SK-N-SH (cell line): Measurements from ENCODE around the gene TYSND1. TPM values are rescaled to one million over a fixed set of nuclear protein-coding genes. Genes with fewer than 3 reads are reported as not detected.
"Not testable (repeated sequence)": the region's sequence is repeated elsewhere in the genome, so short reads cannot be mapped to it uniquely, and the experiment has no call there.

Experiments
- CTCF ChIA-PET: fragments of 300-600, 350-600 bp; formaldehyde crosslinking; extraction: SDS; loops from one replicate; lab custom pipeline; 2021; lab: Yijun Ruan, JAX
- POLR2A ChIA-PET: fragments of 350-600 bp; sonication (Branson Sonifier 250); formaldehyde crosslinking; extraction: SDS; loops from one replicate; lab custom pipeline; 2020; ENCODE audit warnings: antibody characterized with exemption, inconsistent platforms; lab: Yijun Ruan, JAX
- DNase-seq: peaks from one replicate; pipeline ENCODE4 v3.0.0; 2012
- H2AFZ ChIP-seq: fragments of 200-600 bp; sonication (generic); 2 replicates; pipeline ENCODE4 v1.8.1; 2016; ENCODE audit warnings: antibody characterized with exemption, mild to moderate bottlenecking, low read depth
- H3F3A ChIP-seq: fragments of 200-600 bp; sonication (generic); replicated peaks from 2 replicates; pipeline ENCODE3; 2016; ENCODE audit warnings: antibody characterized with exemption, mild to moderate bottlenecking; ENCODE audit not compliant: insufficient read depth
- H3K27ac ChIP-seq, 2 experiments: fragments of 200-500 bp in 1 of 2; fragments of 200-600 bp in 1 of 2; sonication (Bioruptor generic) in 1 of 2; sonication (generic), shearing (Covaris generic) in 1 of 2; 2 replicates each; pipeline versions ENCODE4 v1.5.1 to v1.6.1; 2014 to 2016; ENCODE audit warnings: low read depth in 2 of 2, inconsistent platforms in 1 of 2, low read length in 1 of 2, mild to moderate bottlenecking in 1 of 2, mixed read lengths in 1 of 2
- H3K27me3 ChIP-seq: fragments of 200-600 bp; sonication (generic), shearing (Covaris generic); 2 replicates; pipeline ENCODE4 v1.6.1; 2016; ENCODE audit warnings: mixed run types; ENCODE audit not compliant: insufficient read depth
- H3K36me3 ChIP-seq, 2 experiments: fragments of 200-500 bp in 1 of 2; fragments of 200-600 bp in 1 of 2; sonication (Bioruptor generic) in 1 of 2; sonication (generic) in 1 of 2; replicated peaks in 1 of 2; 2 replicates each; pipeline versions ENCODE3 to v1.5.1; 2014 to 2016; ENCODE audit warnings: low read length in 1 of 2, mild to moderate bottlenecking in 1 of 2; ENCODE audit not compliant: insufficient read depth in 2 of 2, control insufficient read depth in 1 of 2
- H3K4me1 ChIP-seq, 2 experiments: fragments of 200-500 bp in 1 of 2; fragments of 200-600 bp in 1 of 2; sonication (Bioruptor generic) in 1 of 2; sonication (generic), shearing (Covaris generic) in 1 of 2; 2 replicates each; pipeline versions ENCODE4 v1.5.1 to v1.6.1; 2014 to 2016; ENCODE audit warnings: low read depth in 1 of 2, low read length in 1 of 2, mixed run types in 1 of 2; ENCODE audit not compliant: insufficient read depth in 2 of 2, control insufficient read depth in 1 of 2
- H3K4me2 ChIP-seq: fragments of 200-600 bp; sonication (generic), shearing (Covaris generic); 2 replicates; pipeline ENCODE4 v1.6.1; 2017; ENCODE audit warnings: mixed run types
- H3K4me3 ChIP-seq, 2 experiments: fragments of 200-500 bp in 1 of 2; fragments of 200-600 bp in 1 of 2; sonication (Bioruptor generic) in 1 of 2; sonication (generic), shearing (Covaris generic) in 1 of 2; 2 replicates each; pipeline versions ENCODE4 v1.5.1 to v1.8.1; 2014 to 2016; ENCODE audit warnings: low read depth in 2 of 2, inconsistent platforms in 1 of 2, low read length in 1 of 2, mild to moderate bottlenecking in 1 of 2, mixed read lengths in 1 of 2, moderate library complexity in 1 of 2
- H3K79me2 ChIP-seq: fragments of 200-600 bp; sonication (generic); 2 replicates; pipeline ENCODE4 v1.8.1; 2017; ENCODE audit warnings: mild to moderate bottlenecking; ENCODE audit not compliant: insufficient read depth
- H3K9ac ChIP-seq: fragments of 200-600 bp; sonication (generic); 2 replicates; pipeline ENCODE4 v1.6.1; 2017; ENCODE audit warnings: mixed run types
- H3K9me2 ChIP-seq: fragments of 200-600 bp; sonication (generic); 2 replicates; pipeline ENCODE4 v1.6.1; 2017; ENCODE audit warnings: mixed run types
- H3K9me3 ChIP-seq: fragments of 200-600 bp; sonication (generic); 2 replicates; pipeline ENCODE4 v1.6.1; 2017; ENCODE audit warnings: mixed run types, mild to moderate bottlenecking, moderate library complexity
- H4K20me1 ChIP-seq: fragments of 200-600 bp; sonication (generic); 2 replicates; pipeline ENCODE4 v1.6.1; 2017; ENCODE audit warnings: mild to moderate bottlenecking, mixed run types; ENCODE audit not compliant: insufficient read depth
- CHD2 ChIP-seq: fragments of 150-350 bp; IDR thresholded peaks from 2 replicates; pipeline ENCODE4 v1.6.1; 2018; ENCODE audit warnings: low read length; ENCODE audit not compliant: partially characterized antibody
- ELF1 ChIP-seq: IDR thresholded peaks from 2 replicates; pipeline ENCODE4 v1.4.0; 2012
- EZH2phosphoT487 ChIP-seq: fragments of 200-600 bp; sonication (generic); IDR thresholded peaks from 2 replicates; pipeline ENCODE4 v1.6.1; 2017; ENCODE audit warnings: low read depth, mixed run types, mild to moderate bottlenecking, antibody characterized with exemption, moderate library complexity, borderline replicate concordance
- FOSL2 ChIP-seq: IDR thresholded peaks from 2 replicates; pipeline ENCODE4 v1.4.0; 2012; ENCODE audit warnings: low read depth, mild to moderate bottlenecking, moderate library complexity, borderline replicate concordance
- FOXM1 ChIP-seq: IDR thresholded peaks from 2 replicates; pipeline ENCODE4 v1.4.0; 2012; ENCODE audit warnings: low read depth, mild to moderate bottlenecking
- GABPA ChIP-seq: IDR thresholded peaks from 2 replicates; pipeline ENCODE4 v1.4.0; 2012; ENCODE audit warnings: low read depth, mild to moderate bottlenecking
- MEF2A ChIP-seq: IDR thresholded peaks from 2 replicates; pipeline ENCODE4 v1.4.0; 2012; ENCODE audit warnings: low read depth, borderline replicate concordance
- MXI1 ChIP-seq: IDR thresholded peaks from 2 replicates; pipeline ENCODE4 v1.6.1; 2012; ENCODE audit warnings: mild to moderate bottlenecking, low read depth, low read length, improper control_type of control experiment
- NFIC ChIP-seq: IDR thresholded peaks from 2 replicates; pipeline ENCODE4 v1.4.0; 2012; ENCODE audit warnings: borderline replicate concordance
- NRF1 ChIP-seq: IDR thresholded peaks from 2 replicates; pipeline ENCODE4 v1.6.1; 2012; ENCODE audit warnings: low read depth, mild to moderate bottlenecking, low read length
- RAD21 ChIP-seq: IDR thresholded peaks from 2 replicates; pipeline ENCODE4 v1.6.1; 2012; ENCODE audit warnings: mild to moderate bottlenecking, low read length
- REST ChIP-seq: IDR thresholded peaks from 2 replicates; pipeline ENCODE4 v1.6.1; 2012; ENCODE audit warnings: mild to moderate bottlenecking, low read depth, low read length, moderate library complexity
- SIN3A ChIP-seq: IDR thresholded peaks from 2 replicates; pipeline ENCODE4 v1.6.1; 2012; ENCODE audit warnings: low read depth, mild to moderate bottlenecking, low read length, moderate library complexity, borderline replicate concordance
- SMC3 ChIP-seq: IDR thresholded peaks from 2 replicates; pipeline ENCODE4 v1.6.1; 2012; ENCODE audit warnings: low read depth, low read length, improper control_type of control experiment
- TCF12 ChIP-seq: IDR thresholded peaks from 2 replicates; pipeline ENCODE4 v1.4.0; 2012
- USF1 ChIP-seq: IDR thresholded peaks from 2 replicates; pipeline ENCODE4 v1.4.0; 2012; ENCODE audit warnings: low read depth, borderline replicate concordance
- YY1 ChIP-seq: IDR thresholded peaks from 2 replicates; pipeline ENCODE4 v1.4.0; 2012; ENCODE audit warnings: low read depth, mild to moderate bottlenecking
- WGBS: methylation state at CpG from one replicate; pipeline ENCODE4 v1.1.6; 2017; ENCODE audit warnings: low lambda C conversion rate; 5-methylcytosine and 5-hydroxymethylcytosine counted together
- polyA plus RNA-seq, 3 experiments: library from polyadenylated mRNA; depleted of rRNA; stranded (reverse); fragments of >200 nt; gene quantifications; 2 replicates each; pipeline ENCODE4 v1.2.3, GENCODE V29; 2012
- TF ChIP-seq, protein P1 (sequence below): fragments of 150-350 bp; IDR thresholded peaks from 2 replicates; pipeline ENCODE4 v1.6.1; 2016; ENCODE audit warnings: mild to moderate bottlenecking, low read depth, low read length
- TF ChIP-seq, protein P2 (sequence below): IDR thresholded peaks from 2 replicates; pipeline ENCODE4 v1.4.0; 2012; ENCODE audit warnings: low read depth, borderline replicate concordance

TYSND1 gene
- polyA plus RNA-seq, 1 of the 3 experiments (the other 2 are of a cell fraction), result 7.4 TPM

DNA sequence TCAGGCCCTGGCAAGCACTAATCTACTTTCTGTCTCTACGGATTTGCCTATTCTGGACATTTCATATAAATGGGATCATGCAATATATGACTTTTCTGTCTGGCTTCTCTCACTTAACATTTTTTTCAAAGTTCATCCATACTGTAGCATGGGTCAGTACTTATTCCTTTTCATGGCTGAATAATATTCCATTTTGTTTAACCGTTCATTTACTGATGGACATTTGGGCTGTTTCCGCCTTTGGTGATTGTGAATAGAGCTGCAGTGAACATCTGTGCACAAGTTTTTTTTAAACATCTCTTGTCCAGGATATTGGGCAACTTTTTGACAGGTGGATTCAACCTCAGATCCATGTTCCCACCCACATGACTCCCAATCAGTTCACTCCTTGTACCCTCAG lies 44.8 kb downstream of the TYSND1 start (continued):
- TF ChIP-seq REST, result no peak
- TF ChIP-seq SMC3, result no peak
- no peak for TF ChIP-seq MEF2A
- no peak for TF ChIP-seq FOSL2
- TF ChIP-seq USF1, result no peak
- no peak for TF ChIP-seq MXI1
- TF ChIP-seq YY1, result no peak
- TF ChIP-seq NRF1, result no peak
- TF ChIP-seq NFIC, result no peak

GRCh38 chr10:70101068-70101562 lies 45.4 kb downstream of the TYSND1 start:
- not testable (repeated sequence) for H3K27ac ChIP-seq, H3K27me3 ChIP-seq

GRCh38 chr10:70098271-70098670 lies 48.2 kb downstream of the TYSND1 start:
- no peak for DNase-seq
- Histone ChIP-seq H3K36me3 (peaks cover 17 to 59% of the 10 kb centered on the region in 2 experiments), H3K27ac (no peak overlapping the region), H3K27me3 (no peaks in the 10 kb centered on the region), H3K79me2 (no peaks in the 10 kb centered on the region), H4K20me1 (no peaks in the 10 kb centered on the region), H3K9ac (no peak overlapping the region), H3K9me2 (no peaks in the 10 kb centered on the region), H3K4me2 (no peak overlapping the region), H2AFZ (no peak overlapping the region), H3K4me1 (no peaks in the 10 kb centered on the region), H3K9me3 (no peaks in the 10 kb centered on the region), H3K4me3 (no peak overlapping the region), H3F3A (no peaks in the 10 kb centered on the region)
- WGBS, result 98% methylated on average over 3 of the region's 3 CpGs
- ChIA-PET CTCF (interaction anchor here (1.5 to 16.8 kb wide), 2 partner anchors 20 to 45 kb away, joined by 4 to 184 read pairs; partner anchors contain the start of gene MACROH2A2), POLR2A (no interaction called here)
- TF ChIP-seq TCF12 (no peak), ELF1 (no peak), RAD21 (no peak), GABPA (no peak), CHD2 (no peak), NRF1 (no peak), EZH2phosphoT487 (no peak), FOXM1 (no peak), SMC3 (no peak), FOSL2 (no peak), SIN3A (no peak)
- TF ChIP-seq, protein P1, sequence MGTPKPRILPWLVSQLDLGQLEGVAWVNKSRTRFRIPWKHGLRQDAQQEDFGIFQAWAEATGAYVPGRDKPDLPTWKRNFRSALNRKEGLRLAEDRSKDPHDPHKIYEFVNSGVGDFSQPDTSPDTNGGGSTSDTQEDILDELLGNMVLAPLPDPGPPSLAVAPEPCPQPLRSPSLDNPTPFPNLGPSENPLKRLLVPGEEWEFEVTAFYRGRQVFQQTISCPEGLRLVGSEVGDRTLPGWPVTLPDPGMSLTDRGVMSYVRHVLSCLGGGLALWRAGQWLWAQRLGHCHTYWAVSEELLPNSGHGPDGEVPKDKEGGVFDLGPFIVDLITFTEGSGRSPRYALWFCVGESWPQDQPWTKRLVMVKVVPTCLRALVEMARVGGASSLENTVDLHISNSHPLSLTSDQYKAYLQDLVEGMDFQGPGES, result no peak
- TF ChIP-seq, protein P2, sequence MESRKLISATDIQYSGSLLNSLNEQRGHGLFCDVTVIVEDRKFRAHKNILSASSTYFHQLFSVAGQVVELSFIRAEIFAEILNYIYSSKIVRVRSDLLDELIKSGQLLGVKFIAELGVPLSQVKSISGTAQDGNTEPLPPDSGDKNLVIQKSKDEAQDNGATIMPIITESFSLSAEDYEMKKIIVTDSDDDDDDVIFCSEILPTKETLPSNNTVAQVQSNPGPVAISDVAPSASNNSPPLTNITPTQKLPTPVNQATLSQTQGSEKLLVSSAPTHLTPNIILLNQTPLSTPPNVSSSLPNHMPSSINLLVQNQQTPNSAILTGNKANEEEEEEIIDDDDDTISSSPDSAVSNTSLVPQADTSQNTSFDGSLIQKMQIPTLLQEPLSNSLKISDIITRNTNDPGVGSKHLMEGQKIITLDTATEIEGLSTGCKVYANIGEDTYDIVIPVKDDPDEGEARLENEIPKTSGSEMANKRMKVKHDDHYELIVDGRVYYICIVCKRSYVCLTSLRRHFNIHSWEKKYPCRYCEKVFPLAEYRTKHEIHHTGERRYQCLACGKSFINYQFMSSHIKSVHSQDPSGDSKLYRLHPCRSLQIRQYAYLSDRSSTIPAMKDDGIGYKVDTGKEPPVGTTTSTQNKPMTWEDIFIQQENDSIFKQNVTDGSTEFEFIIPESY, result no peak

More at GRCh38 chr10:70101068-70101562, 45.4 kb downstream of the TYSND1 start:
- WGBS, result 89% methylated on average over 9 of the region's 11 CpGs
- H3K4me3 ChIP-seq, H3K9ac ChIP-seq, H2AFZ ChIP-seq, H3K9me2 ChIP-seq, DNase-seq, H3K79me2 ChIP-seq, H4K20me1 ChIP-seq, POLR2A ChIA-PET, H3K9me3 ChIP-seq, H3K4me2 ChIP-seq, H3F3A ChIP-seq, H3K4me1 ChIP-seq: not testable (repeated sequence)
- peaks cover 9 to 43% of the 10 kb centered on the region in 2 experiments for H3K36me3 ChIP-seq
- CTCF ChIA-PET, result interaction anchor here (1.8 to 16.8 kb wide), 2 partner anchors 17 to 45 kb away, joined by 5 to 184 read pairs; partner anchors contain the start of gene TYSND1
